ENCODE measurements around the gene MEX3C. TPM values are rescaled to one million over a fixed set of nuclear protein-coding genes. Genes with fewer than 3 reads are reported as not detected.
A peak's percentile ranks its signal among the peaks of the same experiment; 100 is the strongest.

Gene MEX3C
- total RNA-seq (2022) (65.3 and 81.9 TPM in 2 replicates), Bru-seq, nascent RNA (percentile 92 among the genes with signal in this experiment), BruChase-seq, experiment 1, labeled RNA remaining after a 6-hour chase (percentile 92 among the genes with signal in this experiment), BruChase-seq, experiment 2, labeled RNA remaining after a 2-hour chase (percentile 95 among the genes with signal in this experiment)
- long read RNA-seq, transcript MEX3C-201 (2 exons, 3,781 nt): major isoform, 31 of 39 reads
- long read RNA-seq, partial matches to known transcripts: 0 of 39 reads
- long read RNA-seq, other reads (novel, unspliced or antisense): 8 of 39 reads

GRCh38 chr18:51197661-51198424, at the start of gene MEX3C:
Gene MEX3C (minus strand): TSS chr18:51197681. CDS start chr18:51197320, 361 bp downstream.
- DNase-seq (ENCODE audit: unreplicated experiment): peak; percentile 100
- no peak for TF ChIP-seq CTCF (IDR thresholded peaks at IDR 0.05; ENCODE audit: unreplicated experiment)
- H3K9me3 Mint-ChIP-seq (ENCODE audit: unreplicated experiment): no peaks in the 10 kb centered on the region
- peaks cover 18% of the 10 kb centered on the region for H3K4me1 Mint-ChIP-seq (ENCODE audit: insufficient read depth, unreplicated experiment)
- peak within 1 kb of the TSS; percentile 69 for H3K4me3 Mint-ChIP-seq (ENCODE audit: unreplicated experiment)
- CTCF ChIA-PET: interaction anchor here (0.9 to 4.7 kb wide), 8 partner anchors 57 to 100 kb away, joined by 3 to 38 read pairs (median 4); no protein-coding TSS in a partner anchor
- BruUV-seq (replicated peaks): no TSS peak
- POLR2A ChIA-PET: interaction anchor here (0.7 to 9.0 kb wide), 27 partner anchors 8 to 1040 kb away, joined by 3 to 262 read pairs (median 4); partner anchors contain the start of gene ME2
- H3K27me3 Mint-ChIP-seq (ENCODE audit: insufficient read depth, unreplicated experiment): no peaks in the 10 kb centered on the region
- peak within 1 kb of the TSS; percentile 92 for H3K27ac Mint-ChIP-seq (ENCODE audit: low read depth, unreplicated experiment)
- peaks cover 17% of the 10 kb centered on the region for H3K36me3 Mint-ChIP-seq (ENCODE audit: insufficient read depth, unreplicated experiment)
- intact Hi-C loops (cut with micrococcal nuclease): loop anchor here (1.0 to 5.0 kb wide), 4 partner anchors 63 to 339 kb away; no protein-coding TSS in a partner anchor

GRCh38 chr18:51241226-51241625, 43.7 kb upstream of the MEX3C start:
- H3K36me3 Mint-ChIP-seq (ENCODE audit: insufficient read depth, unreplicated experiment): no peaks in the 10 kb centered on the region
- H3K27me3 Mint-ChIP-seq (ENCODE audit: insufficient read depth, unreplicated experiment): no peaks in the 10 kb centered on the region
- H3K4me3 Mint-ChIP-seq (ENCODE audit: unreplicated experiment): no peak overlapping the region
- peaks cover 4% of the 10 kb centered on the region for H3K4me1 Mint-ChIP-seq (ENCODE audit: insufficient read depth, unreplicated experiment)
- no peak for TF ChIP-seq CTCF (IDR thresholded peaks at IDR 0.05; ENCODE audit: unreplicated experiment)
- BruUV-seq (replicated peaks): no TSS peak
- intact Hi-C loops (cut with micrococcal nuclease): no loop called here
- no peak overlapping the region for H3K27ac Mint-ChIP-seq (ENCODE audit: low read depth, unreplicated experiment)
- CTCF ChIA-PET: interaction anchor here (0.6 to 1.1 kb wide), 2 partner anchors 219 to 1147 kb away, joined by 3 read pairs; no protein-coding TSS in a partner anchor
- DNase-seq (ENCODE audit: unreplicated experiment): no peak
- no peaks in the 10 kb centered on the region for H3K9me3 Mint-ChIP-seq (ENCODE audit: unreplicated experiment)
- POLR2A ChIA-PET: no interaction called here

GRCh38 chr18:51236225-51236624, 38.7 kb upstream of the MEX3C start:
- CTCF ChIA-PET: interaction anchor here (0.7 to 0.8 kb wide), 2 partner anchors 10 to 18 kb away, joined by 3 to 10 read pairs; no protein-coding TSS in a partner anchor
- POLR2A ChIA-PET: interaction anchor here (0.6 to 2.0 kb wide), 4 partner anchors 39 to 174 kb away, joined by 3 to 4 read pairs (median 4); partner anchors contain the start of gene MEX3C
- no peak for TF ChIP-seq CTCF (IDR thresholded peaks at IDR 0.05; ENCODE audit: unreplicated experiment)
- Mint-ChIP-seq H3K27me3 (ENCODE audit: insufficient read depth, unreplicated experiment) (no peaks in the 10 kb centered on the region), H3K4me1 (ENCODE audit: insufficient read depth, unreplicated experiment) (peaks cover 21% of the 10 kb centered on the region), H3K4me3 (ENCODE audit: unreplicated experiment) (no peak overlapping the region), H3K36me3 (ENCODE audit: insufficient read depth, unreplicated experiment) (no peaks in the 10 kb centered on the region), H3K9me3 (ENCODE audit: unreplicated experiment) (no peaks in the 10 kb centered on the region), H3K27ac (ENCODE audit: low read depth, unreplicated experiment) (peak overlapping the region; percentile 52)
- BruUV-seq (replicated peaks): no TSS peak
- DNase-seq (ENCODE audit: unreplicated experiment): peak; percentile 87
- intact Hi-C loops (cut with micrococcal nuclease): no loop called here

Data from MCF 10A (cell line).